ENCODE results near the gene TENM4. TPM values are rescaled to one million over a fixed set of nuclear protein-coding genes. Genes with fewer than 3 reads are reported as not detected.

TENM4 gene
- total RNA-seq, 2 experiments from 2014 or later: not detected

- Mint-ChIP-seq H3K4me1 (peaks cover 11% of the 10 kb centered on the region), H3K9me3 (peaks cover 2% of the 10 kb centered on the region), H3K27me3 (peaks cover 68% of the 10 kb centered on the region), H3K27ac (no peak overlapping the region), H3K4me3 (no peak overlapping the region), H3K36me3 (no peaks in the 10 kb centered on the region)
- POLR2A ChIA-PET: no interaction called here
- no peak for ATAC-seq (ENCODE audit: low read depth)
- peak; percentile 28 for DNase-seq
Observed at GRCh38 chr11:79438631-79439409, 2.0 kb downstream of the TENM4 start.

- Mint-ChIP-seq H3K4me3 (no peak overlapping the region), H3K27ac (peak overlapping the region; percentile 30)
Observed at GRCh38 chr11:79437981-79438630, 2.7 kb downstream of the TENM4 start.

GRCh38 chr11:79437278-79437980 lies 3.4 kb downstream of the TENM4 start:
- Mint-ChIP-seq H3K36me3 (no peaks in the 10 kb centered on the region), H3K27ac (no peak overlapping the region), H3K9me3 (peaks cover 2% of the 10 kb centered on the region), H3K4me1 (peaks cover 11% of the 10 kb centered on the region), H3K4me3 (no peak overlapping the region), H3K27me3 (peaks cover 60% of the 10 kb centered on the region)
- ATAC-seq (ENCODE audit: low read depth) (no peak), DNase-seq (peak; percentile 33)
- POLR2A ChIA-PET: no interaction called here

More at GRCh38 chr11:79437981-79438630, 2.7 kb downstream of the TENM4 start:
- DNase-seq (peak; percentile 24), ATAC-seq (ENCODE audit: low read depth) (no peak)
- peaks cover 11% of the 10 kb centered on the region for H3K4me1 Mint-ChIP-seq
- H3K27me3 Mint-ChIP-seq: peaks cover 67% of the 10 kb centered on the region
- no peaks in the 10 kb centered on the region for H3K36me3 Mint-ChIP-seq
- POLR2A ChIA-PET: no interaction called here
- H3K9me3 Mint-ChIP-seq: peaks cover 2% of the 10 kb centered on the region

- peaks cover 11% of the 10 kb centered on the region for H3K4me1 Mint-ChIP-seq
- peaks cover 2% of the 10 kb centered on the region for H3K9me3 Mint-ChIP-seq
- DNase-seq (no peak), ATAC-seq (ENCODE audit: low read depth) (no peak)
- peaks cover 56% of the 10 kb centered on the region for H3K27me3 Mint-ChIP-seq
- POLR2A ChIA-PET: no interaction called here
- no peak overlapping the region for H3K4me3 Mint-ChIP-seq
- H3K27ac Mint-ChIP-seq: no peak overlapping the region
- H3K36me3 Mint-ChIP-seq: no peaks in the 10 kb centered on the region
Observed at GRCh38 chr11:79436919-79437277, 3.9 kb downstream of the TENM4 start.

GRCh38 chr11:79434283-79434682 lies 6.5 kb downstream of the TENM4 start:
- H3K27me3 Mint-ChIP-seq: peaks cover 40% of the 10 kb centered on the region
- no peaks in the 10 kb centered on the region for H3K36me3 Mint-ChIP-seq
- H3K4me1 Mint-ChIP-seq: peaks cover 6% of the 10 kb centered on the region
- H3K9me3 Mint-ChIP-seq: peaks cover 2% of the 10 kb centered on the region
- POLR2A ChIA-PET: no interaction called here
- DNase-seq (no peak), ATAC-seq (ENCODE audit: low read depth) (no peak)
- no peak overlapping the region for H3K27ac Mint-ChIP-seq
- no peak overlapping the region for H3K4me3 Mint-ChIP-seq

GRCh38 chr11:79432138-79432537 lies 8.7 kb downstream of the TENM4 start:
- H3K4me3 Mint-ChIP-seq: no peak overlapping the region
- peaks cover 2% of the 10 kb centered on the region for H3K4me1 Mint-ChIP-seq
- POLR2A ChIA-PET: no interaction called here
- no peaks in the 10 kb centered on the region for H3K36me3 Mint-ChIP-seq
- peaks cover 2% of the 10 kb centered on the region for H3K9me3 Mint-ChIP-seq
- ATAC-seq (ENCODE audit: low read depth) (no peak), DNase-seq (no peak)
- peaks cover 26% of the 10 kb centered on the region for H3K27me3 Mint-ChIP-seq
- no peak overlapping the region for H3K27ac Mint-ChIP-seq

GRCh38 chr11:79431535-79431934 lies 9.3 kb downstream of the TENM4 start:
- peaks cover under 1% of the 10 kb centered on the region for H3K4me1 Mint-ChIP-seq
- no peak overlapping the region for H3K27ac Mint-ChIP-seq
- H3K9me3 Mint-ChIP-seq: peaks cover 1% of the 10 kb centered on the region
- ATAC-seq (ENCODE audit: low read depth) (no peak), DNase-seq (no peak)
- H3K36me3 Mint-ChIP-seq: no peaks in the 10 kb centered on the region
- POLR2A ChIA-PET: no interaction called here
- no peak overlapping the region for H3K4me3 Mint-ChIP-seq
- peaks cover 20% of the 10 kb centered on the region for H3K27me3 Mint-ChIP-seq

- Mint-ChIP-seq H3K4me3 (no peak overlapping the region), H3K9me3 (no peaks in the 10 kb centered on the region), H3K27me3 (peaks cover 8% of the 10 kb centered on the region), H3K36me3 (no peaks in the 10 kb centered on the region), H3K27ac (no peak overlapping the region), H3K4me1 (no peaks in the 10 kb centered on the region)
- DNase-seq (no peak), ATAC-seq (ENCODE audit: low read depth) (no peak)
- POLR2A ChIA-PET: no interaction called here
Observed at GRCh38 chr11:79430280-79430679, 10.6 kb downstream of the TENM4 start.

- Mint-ChIP-seq H3K27me3 (peaks cover 4% of the 10 kb centered on the region), H3K4me3 (no peak overlapping the region), H3K36me3 (no peaks in the 10 kb centered on the region), H3K4me1 (no peaks in the 10 kb centered on the region), H3K27ac (no peak overlapping the region), H3K9me3 (no peaks in the 10 kb centered on the region)
- no peak for ATAC-seq (ENCODE audit: low read depth)
- no peak for DNase-seq
- POLR2A ChIA-PET: no interaction called here
Observed at GRCh38 chr11:79428406-79428805, 12.4 kb downstream of the TENM4 start.

- no peak for DNase-seq
- Mint-ChIP-seq H3K36me3 (no peaks in the 10 kb centered on the region), H3K4me1 (no peaks in the 10 kb centered on the region), H3K9me3 (no peaks in the 10 kb centered on the region), H3K27ac (no peak overlapping the region), H3K27me3 (peaks cover 4% of the 10 kb centered on the region), H3K4me3 (no peak overlapping the region)
- ATAC-seq (ENCODE audit: low read depth): no peak
- POLR2A ChIA-PET: no interaction called here
Observed at GRCh38 chr11:79427611-79428327, 13.1 kb downstream of the TENM4 start.

GRCh38 chr11:79427126-79427525 lies 13.7 kb downstream of the TENM4 start:
- Mint-ChIP-seq H3K4me3 (no peak overlapping the region), H3K27ac (no peak overlapping the region), H3K9me3 (no peaks in the 10 kb centered on the region), H3K27me3 (peaks cover 4% of the 10 kb centered on the region), H3K36me3 (no peaks in the 10 kb centered on the region), H3K4me1 (no peaks in the 10 kb centered on the region)
- no peak for DNase-seq
- ATAC-seq (ENCODE audit: low read depth): no peak
- POLR2A ChIA-PET: no interaction called here

- no peak overlapping the region for H3K27ac Mint-ChIP-seq
- H3K4me1 Mint-ChIP-seq: no peaks in the 10 kb centered on the region
- peaks cover 4% of the 10 kb centered on the region for H3K27me3 Mint-ChIP-seq
- H3K4me3 Mint-ChIP-seq: no peak overlapping the region
- DNase-seq: no peak
- ATAC-seq (ENCODE audit: low read depth): no peak
- POLR2A ChIA-PET: no interaction called here
- no peaks in the 10 kb centered on the region for H3K36me3 Mint-ChIP-seq
- no peaks in the 10 kb centered on the region for H3K9me3 Mint-ChIP-seq
Observed at GRCh38 chr11:79425463-79425862, 15.4 kb downstream of the TENM4 start.

GRCh38 chr11:79423736-79424135 lies 17.1 kb downstream of the TENM4 start:
- Mint-ChIP-seq H3K4me3 (no peak overlapping the region), H3K27me3 (peaks cover 4% of the 10 kb centered on the region), H3K4me1 (no peaks in the 10 kb centered on the region), H3K27ac (no peak overlapping the region), H3K9me3 (no peaks in the 10 kb centered on the region), H3K36me3 (no peaks in the 10 kb centered on the region)
- POLR2A ChIA-PET: no interaction called here
- ATAC-seq (ENCODE audit: low read depth) (no peak), DNase-seq (no peak)
